GM03348 (cell line): ENCODE measurements around the gene SYT1.

Source experiments
- DNase-seq: peaks from one replicate; pipeline ENCODE4 v3.0.0; 2012; ENCODE audit warnings: low spot score

The SYT1 gene

GRCh38 chr12:79296133-79296532, 431.6 kb downstream of the SYT1 start:
- DNase-seq = no peak

GRCh38 chr12:79296871-79297270, 432.3 kb downstream of the SYT1 start:
- DNase-seq = no peak

- no peak for DNase-seq
Observed at GRCh38 chr12:79298506-79298905, 433.9 kb downstream of the SYT1 start.

- DNase-seq = no peak
Observed at GRCh38 chr12:79299447-79300198, 435.0 kb downstream of the SYT1 start.

GRCh38 chr12:79300199-79300568, 435.6 kb downstream of the SYT1 start:
- DNase-seq = no peak

- no peak for DNase-seq
Observed at GRCh38 chr12:79301181-79301580, 436.6 kb downstream of the SYT1 start.

GRCh38 chr12:79302162-79302814, 437.7 kb downstream of the SYT1 start:
- no peak for DNase-seq

GRCh38 chr12:79307340-79307739, 442.8 kb downstream of the SYT1 start:
- no peak for DNase-seq

GRCh38 chr12:79309039-79309438, 444.5 kb downstream of the SYT1 start:
- DNase-seq = no peak

- DNase-seq = no peak
Observed at GRCh38 chr12:79317179-79317847, 452.7 kb downstream of the SYT1 start.

GRCh38 chr12:79322905-79323304, 458.3 kb downstream of the SYT1 start:
- DNase-seq = no peak

GRCh38 chr12:79324571-79324970, 460.0 kb downstream of the SYT1 start:
- no peak for DNase-seq

- no peak for DNase-seq
Observed at GRCh38 chr12:79326222-79326621, 461.6 kb downstream of the SYT1 start.

GRCh38 chr12:79326663-79327062, 462.1 kb downstream of the SYT1 start:
- DNase-seq = no peak

- no peak for DNase-seq
Observed at GRCh38 chr12:79327465-79327864, 462.9 kb downstream of the SYT1 start.

- DNase-seq = no peak
Observed at GRCh38 chr12:79329933-79330332, 465.4 kb downstream of the SYT1 start.

GRCh38 chr12:79331870-79332269, 467.3 kb downstream of the SYT1 start:
- no peak for DNase-seq

GRCh38 chr12:79333144-79333543, 468.6 kb downstream of the SYT1 start:
- no peak for DNase-seq

GRCh38 chr12:79337662-79338290, 473.2 kb downstream of the SYT1 start:
- DNase-seq = no peak

- DNase-seq = peak; percentile 28
Observed at GRCh38 chr12:79344855-79345847, 480.6 kb downstream of the SYT1 start.

GRCh38 chr12:79347866-79348265, 483.3 kb downstream of the SYT1 start:
- no peak for DNase-seq

- DNase-seq = no peak
Observed at GRCh38 chr12:79351251-79351650, 486.7 kb downstream of the SYT1 start.
